Activated CD8-positive, alpha-beta memory T cell treated with anti-CD3 and anti-CD28 coated beads, Interleukin-2, amount 50 U/mL, for 48 hours (primary cell): ENCODE data around the gene SERINC5.
"Not testable (repeated sequence)": the region's sequence is repeated elsewhere in the genome, so short reads cannot be mapped to it uniquely, and the experiment has no call there.

ENCODE experiments used
- DNase-seq: peaks from one replicate; pipeline ENCODE4 v3.0.0-alpha.2; 2020

The SERINC5 gene

GRCh38 chr5:80192507-80193241 is 63.2 kb downstream of the SERINC5 start:
- no peak for DNase-seq

- no peak for DNase-seq
These were observed 63.9 kb downstream of the SERINC5 start for GRCh38 chr5:80191991-80192398.

- no peak for DNase-seq
These were observed 64.5 kb downstream of the SERINC5 start for GRCh38 chr5:80191397-80191796.

- DNase-seq: peak; percentile 39
These were observed 64.9 kb downstream of the SERINC5 start for GRCh38 chr5:80190960-80191359.

- no peak for DNase-seq
These were observed 66.1 kb downstream of the SERINC5 start for GRCh38 chr5:80189701-80190100.

GRCh38 chr5:80189201-80189600 is 66.6 kb downstream of the SERINC5 start:
- no peak for DNase-seq

- DNase-seq: no peak
These were observed 68.3 kb downstream of the SERINC5 start for GRCh38 chr5:80187421-80188090.

GRCh38 chr5:80185535-80185934 is 70.3 kb downstream of the SERINC5 start:
- DNase-seq: not testable (repeated sequence)

- DNase-seq: no peak
These were observed 70.8 kb downstream of the SERINC5 start for GRCh38 chr5:80185095-80185494.

- no peak for DNase-seq
These were observed 71.4 kb downstream of the SERINC5 start for GRCh38 chr5:80184235-80185023.

- not testable (repeated sequence) for DNase-seq
These were observed 72.1 kb downstream of the SERINC5 start for GRCh38 chr5:80183728-80184234.

GRCh38 chr5:80182809-80183580 is 72.9 kb downstream of the SERINC5 start:
- no peak for DNase-seq

- DNase-seq: no peak
These were observed 74.1 kb downstream of the SERINC5 start for GRCh38 chr5:80181618-80182211.

GRCh38 chr5:80177236-80177635 is 78.6 kb downstream of the SERINC5 start:
- no peak for DNase-seq

GRCh38 chr5:80175337-80175736 is 80.5 kb downstream of the SERINC5 start:
- DNase-seq: no peak

GRCh38 chr5:80174790-80175189 is 81.1 kb downstream of the SERINC5 start:
- DNase-seq: no peak

- no peak for DNase-seq
These were observed 83.7 kb downstream of the SERINC5 start for GRCh38 chr5:80172067-80172695.

GRCh38 chr5:80170117-80170535 is 85.7 kb downstream of the SERINC5 start:
- DNase-seq: no peak

GRCh38 chr5:80168388-80169028 is 87.3 kb downstream of the SERINC5 start:
- no peak for DNase-seq

GRCh38 chr5:80165452-80165851 is 90.4 kb downstream of the SERINC5 start:
- DNase-seq: no peak

GRCh38 chr5:80161165-80161564 is 94.7 kb downstream of the SERINC5 start:
- no peak for DNase-seq
